ENCODE results near the gene CLNS1A.
"Not testable (repeated sequence)": the region's sequence is repeated elsewhere in the genome, so short reads cannot be mapped to it uniquely, and the experiment has no call there.

CLNS1A gene

DNA sequence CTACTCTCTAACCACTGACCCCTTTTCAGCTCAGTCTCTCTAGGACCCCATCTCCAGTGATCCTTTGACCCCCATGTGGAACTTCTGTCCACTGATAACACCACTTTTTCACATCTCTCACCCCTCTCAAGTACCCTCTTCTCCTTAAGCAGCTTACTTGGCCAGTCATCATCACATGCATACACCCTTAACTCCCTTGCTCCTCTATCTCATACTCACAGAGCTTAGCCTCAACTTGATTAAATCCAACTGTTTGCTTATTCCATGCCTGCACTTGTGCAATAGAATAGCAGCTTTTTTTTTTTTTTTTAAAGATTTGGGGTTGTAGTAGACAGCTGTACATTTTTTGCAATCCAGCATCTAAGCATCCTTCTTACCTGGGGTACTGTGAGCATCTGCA lies 25.7 kb downstream of the CLNS1A start:
- DNase-seq = no peak

DNA sequence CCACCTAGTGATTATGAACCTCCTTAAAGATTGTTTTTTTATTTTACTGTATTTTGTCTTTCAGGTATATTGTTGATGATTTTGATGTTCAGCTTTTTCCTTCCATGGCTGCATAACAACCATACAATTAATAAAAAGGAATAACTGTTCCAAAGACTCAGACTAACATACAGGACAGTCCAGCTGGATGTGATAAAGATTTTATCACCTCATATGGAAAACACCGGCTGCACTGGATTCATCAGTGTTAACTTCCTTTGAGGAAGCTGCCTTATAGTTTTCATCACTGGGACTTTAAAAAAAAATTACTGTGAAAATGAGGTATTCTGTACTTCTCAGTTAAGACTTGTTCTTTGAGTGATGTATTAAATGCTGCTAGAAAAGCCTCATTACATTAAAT lies 28.4 kb downstream of the CLNS1A start:
- DNase-seq = no peak

DNA sequence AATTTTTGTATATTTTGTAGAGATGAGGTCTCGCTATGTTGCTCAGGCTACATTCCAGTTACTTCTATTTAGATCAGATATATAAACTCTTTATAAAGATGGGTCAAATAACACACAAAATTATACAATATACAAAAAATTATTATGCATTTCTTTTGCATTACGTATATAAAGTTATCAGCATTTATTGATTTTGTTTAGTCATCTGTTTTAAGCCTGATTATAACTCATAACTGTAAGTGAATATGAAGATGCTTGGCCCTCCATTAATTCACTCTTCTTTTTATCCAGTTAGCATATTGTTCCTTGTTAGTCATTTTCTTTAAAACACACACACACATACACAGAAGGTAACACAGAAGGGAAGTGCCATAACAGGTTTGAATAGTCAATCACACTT lies 33.3 kb downstream of the CLNS1A start:
- DNase-seq = no peak

DNA sequence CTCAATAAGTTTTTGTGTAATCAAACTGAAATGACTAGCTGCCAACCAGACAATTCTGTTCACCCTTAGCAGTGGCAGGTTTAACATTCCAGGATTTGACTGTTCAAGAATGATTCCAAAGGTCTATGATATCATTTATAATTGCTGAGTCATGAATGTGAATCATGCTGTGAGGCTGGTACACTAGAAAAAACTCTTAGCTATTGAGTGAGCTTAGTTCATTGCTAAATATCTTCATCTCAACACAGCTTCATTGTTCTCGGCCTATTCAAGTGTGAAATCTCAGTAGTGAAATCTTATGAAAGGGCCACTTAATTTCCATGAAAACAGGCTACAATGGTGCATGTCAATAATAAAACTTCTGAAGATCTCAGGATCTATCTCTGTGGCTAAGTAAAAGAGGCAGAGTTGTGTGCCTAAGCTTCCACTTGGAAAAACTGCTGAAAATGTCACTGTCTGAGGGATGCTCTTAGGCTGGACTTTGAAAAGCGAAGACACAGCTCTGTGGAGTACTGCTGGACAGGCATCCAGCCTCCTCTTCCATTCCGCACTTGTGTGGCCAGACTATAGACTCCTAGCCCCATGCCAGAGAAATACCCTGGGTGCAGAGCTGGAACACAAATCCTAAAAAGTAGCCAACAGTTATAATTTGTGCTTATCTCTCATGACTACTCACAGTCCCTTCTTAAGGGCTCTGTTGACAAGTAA lies 35.1 kb downstream of the CLNS1A start:
- DNase-seq = no peak

DNA sequence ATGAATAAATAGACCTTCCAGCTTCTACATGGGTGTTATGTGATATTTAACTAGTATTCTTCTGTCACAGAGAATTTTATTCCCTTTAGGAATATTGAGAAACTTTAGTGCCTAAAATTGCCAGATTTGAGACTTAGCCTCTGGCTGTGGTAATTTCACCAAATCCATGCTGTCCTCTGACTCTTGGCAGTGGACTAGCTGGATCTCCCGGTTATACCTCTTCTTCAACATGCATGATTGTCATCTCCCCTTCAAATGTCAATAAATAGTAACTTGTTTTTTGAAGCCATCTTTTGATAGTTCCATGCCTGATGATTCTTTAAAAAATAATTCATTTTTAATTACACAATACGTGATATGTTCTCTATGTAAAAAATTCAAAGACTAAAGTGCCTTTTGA lies 39.4 kb downstream of the CLNS1A start:
- no peak for DNase-seq

DNA sequence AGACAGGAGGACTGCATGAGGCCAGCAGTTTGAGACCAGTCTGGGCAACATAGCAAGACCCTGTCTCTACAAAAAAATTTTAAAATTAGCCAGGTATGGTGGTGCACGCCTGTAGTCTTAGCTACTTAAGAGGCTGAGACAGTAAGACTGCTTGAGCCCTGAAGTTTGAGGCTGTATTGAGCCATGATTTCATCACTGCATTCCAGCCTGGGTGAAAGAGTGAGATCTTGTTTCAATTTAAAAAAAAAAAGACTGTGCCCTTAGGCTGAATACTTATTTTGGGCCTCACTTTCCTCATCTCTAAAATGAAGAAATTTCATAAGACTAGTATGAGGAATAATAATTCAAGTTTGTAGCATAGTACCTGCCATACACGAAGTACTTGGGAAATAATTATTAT lies 41.0 kb downstream of the CLNS1A start:
- no peak for DNase-seq

DNA sequence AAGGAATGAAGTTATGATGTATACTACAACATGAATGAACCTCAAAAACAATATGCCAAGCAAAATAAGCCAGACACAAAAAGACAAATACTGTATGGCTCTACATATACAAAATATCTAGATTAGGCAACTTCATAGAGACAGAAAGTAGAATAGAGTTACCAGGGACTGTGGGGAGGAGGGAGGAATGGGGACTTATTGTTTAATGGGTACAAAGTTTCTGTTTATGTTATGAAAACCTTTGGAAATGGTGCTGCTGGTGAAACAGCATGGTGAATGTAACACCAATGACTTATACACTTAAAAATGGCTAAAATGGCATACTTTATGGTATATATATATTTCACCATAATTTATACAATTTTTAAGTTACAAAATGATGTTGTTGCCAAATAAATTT lies 43.7 kb downstream of the CLNS1A start:
- no peak for DNase-seq

DNA sequence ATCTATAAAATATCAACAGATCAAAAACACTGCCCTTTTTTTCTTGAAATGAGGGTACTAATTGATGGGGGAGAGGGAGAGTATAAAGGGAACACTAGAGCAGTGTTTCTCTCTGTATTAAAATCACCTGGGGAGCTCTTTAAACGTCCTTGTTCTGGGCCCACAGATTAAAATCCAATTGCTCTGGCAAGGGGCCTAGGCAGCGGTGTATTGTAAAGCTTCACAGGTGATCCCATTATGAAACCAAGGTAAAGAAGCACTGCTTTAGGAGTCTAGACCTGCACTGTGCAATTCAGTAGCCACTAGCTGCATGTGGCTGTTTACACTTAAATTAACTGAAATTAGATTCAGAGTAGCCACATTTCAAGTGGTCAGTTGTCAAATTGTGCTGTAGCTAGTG lies 44.9 kb downstream of the CLNS1A start:
- no peak for DNase-seq

DNA sequence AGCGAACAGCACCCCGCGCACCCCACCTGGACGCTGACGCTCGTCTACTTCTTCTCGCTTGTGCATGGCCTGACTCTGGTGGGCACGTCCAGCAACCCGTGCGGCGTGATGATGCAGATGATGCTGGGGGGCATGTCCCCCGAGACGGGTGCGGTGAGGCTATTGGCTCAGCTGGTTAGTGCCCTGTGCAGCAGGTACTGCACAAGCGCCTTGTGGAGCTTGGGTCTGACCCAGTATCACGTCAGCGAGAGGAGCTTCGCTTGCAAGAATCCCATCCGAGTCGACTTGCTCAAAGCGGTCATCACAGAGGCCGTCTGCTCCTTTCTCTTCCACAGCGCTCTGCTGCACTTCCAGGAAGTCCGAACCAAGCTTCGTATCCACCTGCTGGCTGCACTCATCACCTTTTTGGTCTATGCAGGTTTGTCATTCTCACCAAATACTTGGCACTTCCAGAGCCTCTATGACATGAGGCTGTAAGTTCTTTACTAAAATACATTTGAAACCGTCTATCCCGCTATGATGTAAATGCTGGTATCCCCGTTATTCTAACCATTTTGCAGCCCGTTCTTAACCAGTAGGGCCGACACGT lies 47.3 kb downstream of the CLNS1A start:
- peak; percentile 68 for DNase-seq

DNA sequence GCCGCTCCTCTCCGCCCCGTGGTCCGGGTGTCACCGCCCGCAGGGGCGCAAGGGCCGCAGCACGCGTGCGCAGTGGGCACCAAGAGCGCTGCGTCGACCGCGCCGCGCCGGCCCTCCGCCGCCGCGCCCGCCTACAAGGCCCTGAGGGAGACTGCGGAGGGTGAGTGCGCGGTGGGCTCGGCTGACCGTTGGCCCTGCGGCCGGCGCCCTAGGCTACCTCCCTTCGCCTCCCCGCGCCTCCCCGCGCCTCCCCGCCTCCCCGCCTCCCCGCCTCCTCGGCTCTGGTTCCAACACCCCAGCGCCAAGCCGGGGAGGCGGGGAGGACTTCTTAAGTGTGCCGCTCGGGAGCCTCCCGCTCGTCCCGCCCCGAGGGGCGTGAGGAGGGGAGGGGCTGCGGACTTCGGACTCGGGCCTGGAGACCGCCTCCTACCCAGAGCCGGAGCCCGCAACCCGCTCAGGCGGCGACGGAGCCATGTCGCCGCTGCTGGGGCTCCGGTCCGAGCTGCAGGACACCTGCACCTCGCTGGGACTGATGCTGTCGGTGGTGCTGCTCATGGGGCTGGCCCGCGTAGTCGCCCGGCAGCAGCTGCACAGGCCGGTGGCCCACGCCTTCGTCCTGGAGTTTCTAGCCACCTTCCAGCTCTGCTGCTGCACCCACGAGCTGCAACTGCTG lies 47.9 kb downstream of the CLNS1A start, which contains the start of gene AQP11:
TSS of gene AQP11 (plus strand) at position 433 of the 673 bp plus-strand sequence. CDS start at position 473, 40 bp downstream.
- DNase-seq = peak; percentile 82

DNA sequence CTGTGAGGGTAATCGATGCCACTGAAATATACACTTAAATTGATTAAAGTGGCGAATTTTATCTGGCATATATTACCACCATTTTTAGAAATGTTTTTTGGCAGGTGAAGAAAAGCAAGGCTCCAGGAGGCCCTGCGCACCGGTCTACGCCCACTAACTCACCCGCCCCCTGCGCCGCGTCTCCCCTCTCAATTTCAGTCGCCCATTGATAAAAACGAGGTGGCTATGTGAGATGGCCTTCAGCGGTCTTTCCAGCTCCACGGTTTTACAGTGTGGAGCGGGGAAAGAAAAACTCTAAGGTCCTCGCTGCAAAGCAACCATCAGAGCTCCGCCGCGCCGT lies 48.4 kb downstream of the CLNS1A start:
- no peak for DNase-seq

DNA sequence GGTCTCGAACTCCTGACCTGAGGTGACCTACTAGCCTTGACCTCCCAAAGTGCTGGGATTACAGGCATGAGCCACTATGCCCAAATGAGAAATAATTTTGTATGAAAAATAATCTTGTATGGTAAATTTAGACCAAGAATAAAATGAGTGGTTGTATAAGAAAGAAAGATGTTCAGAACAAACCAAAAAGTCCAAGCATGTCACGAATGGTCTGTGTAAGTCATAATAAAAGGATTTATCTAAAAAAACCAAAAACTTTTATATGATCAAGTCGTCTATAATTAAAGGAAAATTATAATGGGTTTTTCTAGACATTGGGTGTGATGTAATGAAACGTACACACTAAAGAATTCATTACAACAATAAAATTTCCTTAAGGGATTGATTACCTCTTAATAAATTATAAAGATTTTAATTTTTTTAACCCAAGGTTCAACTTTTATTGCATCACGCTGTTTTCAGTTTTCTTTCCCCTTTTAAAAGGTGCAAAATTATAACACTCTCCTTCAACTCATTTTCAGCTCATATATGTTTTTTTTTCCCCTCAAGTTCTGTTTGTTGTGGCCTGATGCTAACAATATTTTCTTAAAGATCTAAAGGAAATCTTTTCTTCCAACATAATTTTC lies 56.8 kb downstream of the CLNS1A start:
- no peak for DNase-seq

DNA sequence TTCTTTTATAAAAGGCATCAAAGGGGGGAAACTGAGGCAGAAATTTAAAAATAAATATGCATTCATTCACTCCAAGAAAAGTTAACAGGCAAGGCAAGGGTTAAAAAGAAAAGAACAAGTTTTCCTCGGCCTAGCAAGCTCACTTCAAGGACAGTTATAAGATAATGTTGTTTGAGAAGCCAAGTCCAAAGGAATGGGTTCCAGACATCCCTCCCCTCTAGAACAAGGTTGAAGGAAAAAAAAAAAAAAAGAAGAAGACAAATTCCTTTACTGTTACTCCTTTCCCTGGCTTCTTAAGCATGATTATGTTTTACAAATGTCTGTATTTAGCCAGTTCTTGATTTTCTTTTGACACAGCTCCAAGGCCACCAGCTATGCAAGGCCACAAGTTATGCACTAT lies 62.2 kb downstream of the CLNS1A start:
- not testable (repeated sequence) for DNase-seq

DNA sequence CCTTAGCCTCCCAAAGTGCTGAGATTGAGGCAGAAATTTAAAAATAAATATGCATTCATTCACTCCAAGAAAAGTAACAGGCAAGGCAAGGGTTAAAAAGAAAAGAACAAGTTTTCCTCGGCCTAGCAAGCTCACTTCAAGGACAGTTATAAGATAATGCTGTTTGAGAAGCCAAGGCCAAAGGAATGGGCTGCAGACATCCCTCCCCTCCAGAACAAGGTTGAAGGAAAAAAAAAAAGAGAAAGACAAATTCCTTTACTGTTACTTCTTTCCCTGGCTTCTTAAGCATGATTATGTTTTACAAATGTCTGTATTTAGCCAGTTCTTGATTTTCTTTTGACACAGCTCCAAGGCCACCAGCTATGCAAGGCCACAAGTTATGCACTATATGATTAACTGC lies 66.7 kb downstream of the CLNS1A start:
- not testable (repeated sequence) for DNase-seq

DNA sequence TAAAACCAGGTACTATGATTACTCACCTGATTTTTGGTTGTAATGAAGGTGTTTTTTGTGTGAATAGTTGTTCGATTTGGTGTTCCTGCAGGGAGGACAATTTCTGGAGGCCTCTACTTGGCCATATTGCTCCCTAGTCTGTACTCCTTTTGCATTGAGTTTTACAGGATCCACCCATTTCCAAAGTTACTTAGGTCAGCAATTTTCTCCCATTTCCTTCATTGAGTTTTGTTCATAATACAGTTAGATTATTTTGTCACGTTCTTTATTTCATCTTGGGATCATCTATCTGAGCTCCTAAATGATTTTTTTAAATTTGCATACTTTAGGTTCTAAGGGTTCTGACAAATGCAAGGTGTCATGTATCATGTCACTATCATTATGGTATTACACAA lies 67.9 kb downstream of the CLNS1A start:
- no peak for DNase-seq

DNA sequence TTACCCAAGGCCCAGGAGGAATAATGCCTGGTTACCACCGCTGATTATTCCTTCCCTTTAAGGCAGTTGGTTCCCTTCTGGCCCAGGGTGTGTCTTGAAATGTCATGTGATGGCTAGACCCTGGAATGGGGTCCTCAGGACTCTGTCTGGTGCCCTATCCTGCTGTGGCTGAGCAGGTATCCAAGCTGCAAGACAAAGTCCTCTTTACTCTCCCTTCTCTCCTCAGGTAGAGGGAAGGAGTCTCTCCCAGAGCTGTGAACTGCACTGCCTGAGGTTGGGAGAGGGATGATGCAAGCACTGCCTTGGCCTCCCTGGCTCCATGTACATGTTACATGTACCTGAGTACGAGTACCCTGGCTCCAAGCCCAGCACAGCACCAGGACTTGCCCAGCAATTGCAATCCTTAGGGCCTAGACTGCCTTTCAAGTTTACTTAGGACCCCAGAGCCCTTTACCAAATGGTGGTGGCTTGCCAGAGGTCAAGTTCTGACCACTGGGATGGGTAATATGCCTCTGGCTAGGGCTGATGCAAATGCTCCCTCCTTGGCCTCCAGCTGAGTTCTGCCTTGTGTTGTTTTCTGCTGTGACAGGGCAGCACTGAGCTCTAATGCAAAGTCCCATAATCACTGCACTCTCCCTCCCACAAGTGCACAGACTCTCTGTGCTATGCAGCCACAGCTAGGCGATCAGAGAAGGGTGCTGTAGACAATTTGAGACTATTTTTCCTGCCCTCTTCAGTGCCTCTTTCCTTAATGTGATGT lies 68.5 kb downstream of the CLNS1A start:
- DNase-seq = no peak

DNA sequence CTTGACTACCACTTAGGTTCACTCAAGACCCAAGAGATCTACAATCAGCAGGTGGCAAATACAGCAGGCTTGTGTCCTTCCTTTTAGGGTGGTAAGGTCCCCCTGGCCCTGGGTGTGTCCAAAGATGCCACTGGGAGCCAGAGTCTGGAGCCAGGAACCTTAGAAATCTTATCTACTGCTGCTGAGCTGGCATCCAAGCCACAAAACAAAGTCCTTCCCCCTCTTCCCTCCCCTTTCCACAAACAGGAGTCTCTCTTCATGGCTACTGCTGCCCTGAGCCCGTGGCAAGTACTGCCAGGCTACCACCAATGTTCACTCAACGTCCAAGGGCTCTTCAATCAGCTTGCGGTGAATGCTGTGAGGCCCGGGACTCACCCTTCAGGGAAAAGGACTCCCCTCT lies 69.3 kb downstream of the CLNS1A start:
- DNase-seq = no peak
